GM15510 (cell line): Measurements from ENCODE around the gene TRABD2B.

Experiments
- POLR2A ChIP-seq: IDR thresholded peaks from 3 replicates; pipeline ENCODE4 v1.6.1; 2011; ENCODE audit warnings: borderline replicate concordance; ENCODE audit not compliant: insufficient read length; ENCODE audit errors: extremely low read depth

The TRABD2B gene

DNA sequence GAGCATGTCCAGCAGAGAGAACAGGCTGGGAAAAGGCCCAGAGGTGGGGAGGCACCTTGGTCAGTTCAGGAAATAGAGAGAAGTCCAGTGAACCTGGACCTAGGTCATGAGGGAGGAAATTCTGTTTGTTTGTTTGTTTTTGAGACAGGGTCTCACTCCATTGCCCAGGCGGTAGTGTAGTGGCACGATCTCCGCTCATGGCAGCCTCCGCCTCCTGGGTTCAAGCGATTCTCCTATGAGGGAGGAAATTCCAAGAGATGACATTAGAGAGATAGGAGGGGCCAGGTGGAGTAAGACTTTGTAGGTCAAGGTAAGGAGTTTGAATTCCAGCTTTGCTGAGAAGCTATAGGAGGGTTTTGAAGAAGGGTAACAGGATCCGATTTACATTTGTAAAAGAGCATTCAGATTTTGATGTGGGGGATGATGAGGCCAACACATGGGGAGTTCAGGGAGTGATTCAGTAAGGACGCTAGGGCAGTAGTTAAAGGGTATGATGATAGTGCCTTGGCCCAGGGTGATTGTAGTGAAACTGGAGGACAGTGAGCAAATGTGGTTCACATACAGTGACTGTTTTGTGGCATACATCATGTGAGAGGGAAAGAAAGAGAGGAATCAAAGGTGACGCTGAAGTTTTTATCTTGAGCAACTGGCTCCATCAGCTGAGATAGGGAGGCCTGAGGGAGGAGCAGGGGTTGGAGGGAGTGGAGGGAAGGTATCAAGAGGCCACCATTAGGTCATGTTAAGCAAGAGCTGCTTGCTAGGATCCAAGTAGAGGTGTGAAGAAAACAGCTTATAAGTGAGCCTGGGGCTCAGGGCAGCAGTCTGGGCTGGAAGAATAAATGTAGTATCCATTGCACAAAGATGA lies 8.3 kb upstream of the TRABD2B start:
- TF ChIP-seq POLR2A = no peak

- no peak for TF ChIP-seq POLR2A
Measured at GRCh38 chr1:48003741-48004531, 6.8 kb upstream of the TRABD2B start.

- no peak for TF ChIP-seq POLR2A
Measured at GRCh38 chr1:48002142-48002541, 5.0 kb upstream of the TRABD2B start.

DNA sequence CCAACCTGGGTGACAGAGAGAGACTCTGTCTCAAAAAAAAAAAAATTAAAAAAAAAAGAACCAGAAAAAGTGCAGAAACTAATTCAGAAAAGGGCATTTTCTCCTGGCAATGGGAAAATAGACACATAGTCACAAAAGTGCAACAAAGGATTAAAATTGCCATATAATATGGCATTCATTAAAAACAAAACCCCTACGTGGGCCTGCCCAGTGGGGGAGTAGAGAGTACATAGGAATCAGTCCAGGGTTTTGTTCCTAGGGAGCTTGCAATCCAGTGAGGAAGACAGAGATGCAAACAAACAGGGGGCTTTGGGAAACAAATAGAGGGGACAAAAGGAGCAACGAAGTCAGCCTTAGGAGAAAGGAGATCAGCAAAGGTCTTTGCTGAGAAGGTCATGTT lies 4.5 kb upstream of the TRABD2B start:
- no peak for TF ChIP-seq POLR2A

GRCh38 chr1:48000883-48001282 lies 3.7 kb upstream of the TRABD2B start:
- TF ChIP-seq POLR2A = no peak

GRCh38 chr1:47999097-47999496 lies 1.9 kb upstream of the TRABD2B start:
- no peak for TF ChIP-seq POLR2A

DNA sequence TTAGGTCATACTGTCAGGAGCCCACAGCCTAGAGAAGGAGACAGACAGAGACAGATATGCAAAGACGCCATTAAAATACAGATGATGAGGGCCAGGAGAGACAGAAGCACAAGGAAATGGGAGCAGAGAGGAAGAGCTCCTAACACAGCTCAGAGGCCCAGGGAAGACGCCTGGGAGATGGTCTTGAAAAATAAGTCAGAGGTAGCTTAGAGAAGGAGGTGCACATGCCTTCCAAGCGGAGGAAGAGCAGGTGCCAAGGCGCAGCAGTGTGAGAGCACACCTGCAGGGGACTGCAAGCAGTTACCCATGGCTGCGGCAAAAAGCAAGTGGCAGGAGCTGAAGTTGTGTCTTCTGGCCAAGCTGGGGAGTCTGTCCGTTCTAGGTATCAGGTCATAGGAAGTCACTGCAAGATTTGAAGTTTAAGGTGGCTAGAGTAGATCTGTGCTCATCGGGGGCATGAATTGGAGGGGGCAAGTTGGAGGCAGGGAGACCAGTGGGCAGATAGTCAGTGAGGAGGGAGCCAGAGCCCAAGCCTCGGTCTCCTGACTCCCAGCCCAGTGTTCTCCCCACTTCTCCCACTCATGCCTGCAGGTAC lies 1.3 kb upstream of the TRABD2B start:
- TF ChIP-seq POLR2A = no peak

DNA sequence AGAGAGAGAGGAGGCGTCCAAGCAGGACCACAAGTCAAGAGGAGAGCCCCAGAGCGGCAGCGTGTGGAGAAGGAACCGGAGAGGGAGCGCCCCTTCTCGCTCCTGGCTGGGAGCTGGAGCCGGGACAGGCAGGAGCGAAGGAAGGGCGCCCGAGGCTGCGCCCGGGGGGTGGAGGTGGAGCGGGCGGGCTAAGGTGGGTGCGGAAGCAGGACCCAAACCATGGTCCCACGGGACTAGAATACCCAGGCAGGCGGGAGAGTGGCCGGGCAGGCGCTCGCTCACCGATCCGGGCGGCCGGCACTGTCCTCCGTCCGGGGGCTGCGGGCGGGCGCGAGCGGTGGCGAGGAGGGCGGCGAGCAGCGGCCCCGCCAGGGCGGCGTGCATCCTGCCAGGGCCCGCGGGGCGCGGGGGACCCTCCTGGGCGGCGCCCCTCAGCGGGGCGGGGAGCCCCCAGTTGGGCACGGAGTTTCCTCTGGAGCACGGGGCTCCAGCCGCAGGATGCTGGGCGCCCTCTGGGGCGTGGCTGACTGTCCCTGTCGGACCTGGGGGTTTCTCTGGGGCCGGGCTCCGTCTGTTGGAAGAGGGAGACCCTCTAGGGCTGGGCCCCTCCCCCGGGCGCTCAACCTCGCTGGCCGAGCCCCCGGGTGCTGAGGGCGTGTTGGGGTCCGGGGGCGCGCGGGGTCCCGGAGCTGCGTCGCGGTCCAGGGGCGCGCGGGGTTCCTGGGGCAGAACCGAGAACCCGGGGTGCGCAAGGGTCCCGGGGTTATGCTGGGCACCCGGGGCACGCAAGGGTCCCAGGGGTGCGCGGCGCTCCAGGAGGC lies 569 bp downstream of the TRABD2B start:
- no peak for TF ChIP-seq POLR2A

DNA sequence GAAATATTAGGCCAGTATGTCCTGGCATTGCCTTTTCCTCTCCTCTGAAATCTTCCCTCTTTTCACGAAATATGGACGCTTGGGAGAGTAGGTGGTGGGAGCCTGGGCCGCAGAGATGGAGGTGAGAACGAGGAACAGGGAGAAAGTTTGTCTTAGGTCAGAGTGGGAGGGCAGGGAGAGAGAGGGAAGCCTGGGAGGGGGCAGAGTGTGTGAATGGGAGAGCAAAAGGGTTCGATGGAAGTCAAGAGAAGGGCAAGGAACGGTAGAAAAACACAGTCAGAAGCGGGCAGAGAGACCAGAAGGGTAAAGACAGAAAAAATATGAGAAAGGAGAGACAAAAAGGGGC lies 1.2 kb downstream of the TRABD2B start:
- no peak for TF ChIP-seq POLR2A

DNA sequence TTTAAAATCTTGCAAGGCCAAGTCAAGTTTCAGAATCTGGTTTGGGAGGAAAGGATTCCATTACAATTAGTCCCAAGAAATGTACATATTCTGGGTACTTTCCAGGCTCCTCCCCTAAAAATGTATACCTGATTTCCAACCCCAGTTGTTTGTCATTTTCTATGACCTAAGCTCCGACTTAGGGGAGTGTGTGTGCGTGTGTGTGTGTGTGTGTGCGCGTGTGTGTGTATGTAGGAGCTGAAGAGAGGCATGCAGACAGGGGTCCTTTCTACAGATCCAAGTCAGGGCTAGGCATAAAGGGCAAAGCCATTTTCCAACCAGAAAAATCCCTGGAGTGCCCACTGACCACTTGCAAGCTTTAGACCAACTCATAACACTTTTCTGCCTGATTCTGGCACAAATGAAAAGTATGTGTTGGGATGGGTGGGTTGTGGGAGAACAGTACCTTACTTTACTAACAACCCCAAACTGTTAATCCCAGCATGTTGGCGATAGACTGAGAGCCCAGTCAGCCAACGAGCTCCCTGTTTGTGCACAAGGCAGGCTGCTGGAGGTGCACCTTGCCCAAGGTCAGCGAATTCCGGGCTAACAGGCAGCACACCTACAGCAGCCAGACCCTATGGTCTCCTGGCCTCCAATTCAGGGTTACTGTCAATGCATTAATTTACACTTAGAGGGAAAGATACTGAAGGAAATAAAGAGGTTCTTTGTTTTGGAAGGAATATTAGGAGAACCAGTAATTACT lies 1.7 kb downstream of the TRABD2B start:
- TF ChIP-seq POLR2A = no peak

- no peak for TF ChIP-seq POLR2A
Measured at GRCh38 chr1:47993881-47994625, 3.1 kb downstream of the TRABD2B start.

DNA sequence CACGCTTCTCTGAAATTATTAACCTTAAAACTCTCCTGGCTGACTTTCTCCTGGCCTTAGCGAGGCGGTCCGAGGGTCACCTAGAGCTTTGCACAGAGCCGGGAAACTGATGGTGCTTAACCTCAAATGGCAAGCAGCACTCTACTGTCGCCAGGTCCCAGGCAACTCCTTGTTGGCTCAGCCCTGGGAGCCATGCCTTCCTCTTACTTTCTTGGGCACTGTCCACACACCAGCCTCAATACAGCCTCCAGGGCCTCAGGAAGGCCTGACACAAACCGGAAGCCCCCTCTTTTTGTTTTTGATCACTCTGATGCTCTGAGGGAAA lies 3.8 kb downstream of the TRABD2B start:
- TF ChIP-seq POLR2A = no peak

GRCh38 chr1:47992720-47993415 lies 4.3 kb downstream of the TRABD2B start:
- no peak for TF ChIP-seq POLR2A

DNA sequence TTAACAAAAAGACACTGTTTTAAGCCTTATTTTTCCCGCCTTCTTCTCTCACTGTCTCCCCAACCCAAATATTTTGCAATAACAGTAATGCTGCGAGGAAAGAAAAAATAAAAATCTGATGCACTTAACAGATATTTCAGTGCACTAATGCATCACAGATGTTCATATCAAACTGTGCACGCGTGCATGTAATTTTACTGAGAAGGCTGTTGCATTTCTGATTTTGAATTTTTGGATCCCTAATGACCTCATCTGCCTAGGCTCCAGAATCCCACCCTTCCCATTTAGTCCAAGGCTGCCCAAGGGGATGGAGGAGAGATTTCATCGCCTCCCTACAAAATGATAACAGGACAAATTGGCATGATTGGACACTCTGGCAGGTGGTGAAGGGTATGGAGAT lies 5.5 kb downstream of the TRABD2B start:
- no peak for TF ChIP-seq POLR2A

DNA sequence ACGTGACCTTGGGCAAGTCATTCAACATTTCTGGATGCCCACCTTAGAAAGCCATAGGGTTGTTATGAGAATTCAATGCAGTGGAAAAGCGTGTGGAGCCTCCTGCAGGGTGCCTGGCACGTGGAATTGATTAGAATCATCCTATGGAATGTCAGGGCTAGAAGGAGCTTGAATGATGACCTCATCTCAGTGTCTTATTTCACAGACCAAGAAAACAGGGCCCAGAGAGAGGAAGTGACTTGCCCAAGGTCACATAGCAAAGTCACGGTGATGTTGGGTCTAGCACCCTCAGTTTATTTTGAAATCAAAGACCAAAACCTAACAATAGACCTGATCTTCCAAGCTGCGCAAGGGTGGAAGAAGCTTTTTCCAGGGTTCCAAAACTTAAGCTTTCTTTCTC lies 6.0 kb downstream of the TRABD2B start:
- no peak for TF ChIP-seq POLR2A
